ENCODE results near the gene PTMS.

- TF ChIP-seq CTCF (IDR thresholded peaks at IDR 0.05): peak in 6 of 7 experiments; percentile 55 to 99 (median 92)
- TF ChIP-seq EP300 (IDR thresholded peaks at IDR 0.05): no peak
- TF ChIP-seq POLR2A (IDR thresholded peaks at IDR 0.05): no peak
Observed at GRCh38 chr12:6778574-6779550, 12.7 kb downstream of the PTMS start.
